Erythroblast (primary cell): Measurements from ENCODE around the gene PHACTR2.

Experiments
- DNase-seq, 2 experiments: peaks; one replicate each; lab custom pipeline; 2025; lab: John Stamatoyannopoulos, UW
- GATA1 ChIP-seq: IDR thresholded peaks from 2 replicates; pipeline ENCODE4 v1.6.1; 2011; ENCODE audit warnings: low read depth, mild to moderate bottlenecking, control low read depth, low read length, moderate library complexity
- POLR2A ChIP-seq: IDR thresholded peaks from 2 replicates; pipeline ENCODE4 v1.6.1; 2011; ENCODE audit warnings: mild to moderate bottlenecking, low read length

The PHACTR2 gene

GRCh38 chr6:143802833-143803565 lies 125.2 kb downstream of the PHACTR2 start:
- DNase-seq: no peak
- TF ChIP-seq GATA1: no peak
- TF ChIP-seq POLR2A: no peak

GRCh38 chr6:143803769-143804568 lies 126.2 kb downstream of the PHACTR2 start:
- DNase-seq: peak; percentile 27 to 44
- TF ChIP-seq GATA1 (no peak), POLR2A (no peak)

GRCh38 chr6:143804835-143805239 lies 127.1 kb downstream of the PHACTR2 start:
- DNase-seq: peak; percentile 27 to 61
- no peak for TF ChIP-seq POLR2A
- TF ChIP-seq GATA1: no peak

- DNase-seq: peak; percentile 57 to 61
- no peak for TF ChIP-seq GATA1
- TF ChIP-seq POLR2A: no peak
Observed at GRCh38 chr6:143806282-143807102, 128.7 kb downstream of the PHACTR2 start.

- no peak for TF ChIP-seq POLR2A
- no peak for TF ChIP-seq GATA1
Observed at GRCh38 chr6:143807103-143807772, 129.5 kb downstream of the PHACTR2 start.

GRCh38 chr6:143810745-143811144 lies 133.0 kb downstream of the PHACTR2 start:
- DNase-seq: no peak
- no peak for TF ChIP-seq POLR2A
- no peak for TF ChIP-seq GATA1

More at GRCh38 chr6:143807103-143807772, 129.5 kb downstream of the PHACTR2 start:
- DNase-seq: no peak

- DNase-seq: no peak
- TF ChIP-seq POLR2A (no peak), GATA1 (no peak)
Observed at GRCh38 chr6:143811501-143812157, 133.9 kb downstream of the PHACTR2 start.

GRCh38 chr6:143817621-143818020 lies 139.9 kb downstream of the PHACTR2 start:
- no peak for TF ChIP-seq POLR2A
- DNase-seq: peak; percentile 12 to 67

GRCh38 chr6:143821359-143821758 lies 143.6 kb downstream of the PHACTR2 start:
- no peak for DNase-seq
- TF ChIP-seq GATA1 (no peak), POLR2A (no peak)

- TF ChIP-seq GATA1 (no peak), POLR2A (no peak)
- no peak for DNase-seq
Observed at GRCh38 chr6:143822584-143823024, 144.8 kb downstream of the PHACTR2 start.

GRCh38 chr6:143823548-143823947 lies 145.8 kb downstream of the PHACTR2 start:
- DNase-seq: no peak
- TF ChIP-seq POLR2A (no peak), GATA1 (no peak)

- TF ChIP-seq POLR2A (no peak), GATA1 (no peak)
- no peak for DNase-seq
Observed at GRCh38 chr6:143828572-143828971, 150.8 kb downstream of the PHACTR2 start.
